CD4-positive, CD25-positive, alpha-beta regulatory T cell (primary cell): ENCODE measurements around the gene UNC13A. TPM values are rescaled to one million over a fixed set of nuclear protein-coding genes. Genes with fewer than 3 reads are reported as not detected.

Experiments used
- ATAC-seq, 2 donors: fragments of 150-1000 bp; cut with Tn5 transposase; one replicate each; pipeline ENCODE4 v1.10.0; 2021; ENCODE audit warnings: low read depth in 2 of 2, moderate number of reproducible peaks in 2 of 2, moderate library complexity in 1 of 2
- DNase-seq, 3 donors: peaks; one replicate each; pipeline versions ENCODE4 v3.0.0 to v3.0.0-alpha.2; 2012 to 2022; ENCODE audit warnings: mixed read lengths in 1 of 3
- H3K27ac ChIP-seq: one replicate; pipeline ENCODE4 v1.7.0; 2013; ENCODE audit warnings: mild to moderate bottlenecking, low read length; ENCODE audit not compliant: insufficient read depth, poor library complexity, severe bottlenecking
- H3K27me3 ChIP-seq: one replicate; pipeline ENCODE4 v1.7.0; 2013; ENCODE audit warnings: low read length; ENCODE audit not compliant: control insufficient read depth, insufficient read depth
- H3K36me3 ChIP-seq: one replicate; pipeline ENCODE4 v1.7.0; 2013; ENCODE audit warnings: mild to moderate bottlenecking, low read length, moderate library complexity; ENCODE audit not compliant: control insufficient read depth, insufficient read depth
- H3K4me1 ChIP-seq: 2 replicates; pipeline ENCODE4 v1.7.0; 2013; ENCODE audit warnings: mild to moderate bottlenecking, low read length; ENCODE audit not compliant: insufficient read depth, control insufficient read depth, poor library complexity, severe bottlenecking
- H3K4me3 ChIP-seq: one replicate; pipeline ENCODE4 v1.7.0; 2013; ENCODE audit warnings: low read depth, mild to moderate bottlenecking, low read length, moderate library complexity
- H3K9me3 ChIP-seq, 2 experiments: 1 replicate in 1 of 2; 2 replicates in 1 of 2; pipeline ENCODE4 v1.7.0; 2013; ENCODE audit warnings: low read length in 2 of 2, mild to moderate bottlenecking in 1 of 2, moderate library complexity in 1 of 2; ENCODE audit not compliant: control insufficient read depth in 2 of 2
- H3K27ac Mint-ChIP-seq, 3 donors: one replicate each; pipeline ENCODE4 v1.8.0; 2020 to 2022; ENCODE audit warnings: mild to moderate bottlenecking in 3 of 3, mixed read lengths in 3 of 3, moderate library complexity in 2 of 3
- H3K27me3 Mint-ChIP-seq: one replicate; pipeline ENCODE4 v1.8.0; 2022; ENCODE audit warnings: mild to moderate bottlenecking, mixed read lengths
- H3K36me3 Mint-ChIP-seq: one replicate; pipeline ENCODE4 v1.8.0; 2020; ENCODE audit warnings: mixed read lengths
- H3K4me1 Mint-ChIP-seq, 4 donors: one replicate each; pipeline ENCODE4 v1.8.0; 2020 to 2022; ENCODE audit warnings: mixed read lengths in 4 of 4, mild to moderate bottlenecking in 1 of 4
- H3K4me3 Mint-ChIP-seq, 4 donors: one replicate each; pipeline ENCODE4 v1.8.0; 2020 to 2022; ENCODE audit warnings: mild to moderate bottlenecking in 4 of 4, mixed read lengths in 4 of 4, moderate library complexity in 3 of 4
- H3K9me3 Mint-ChIP-seq, 7 donors: one replicate each; pipeline ENCODE4 v1.8.0; 2020 to 2022; ENCODE audit warnings: mixed read lengths in 7 of 7, mild to moderate bottlenecking in 3 of 7, moderate library complexity in 2 of 7
- polyA plus RNA-seq, 4 donors: library from polyadenylated mRNA; unstranded; fragments of 300-500 nt; fragmentation: Illumina TruSeq; gene quantifications; one replicate each; pipeline ENCODE4 v1.2.3, GENCODE V29; 2021
- total RNA-seq: library from RNA; stranded (reverse); gene quantifications from one replicate; pipeline ENCODE4 v1.2.3, GENCODE V29; 2022

Gene UNC13A
- total and polyA plus RNA-seq, 5 donors from 2014 or later: not detected

DNA sequence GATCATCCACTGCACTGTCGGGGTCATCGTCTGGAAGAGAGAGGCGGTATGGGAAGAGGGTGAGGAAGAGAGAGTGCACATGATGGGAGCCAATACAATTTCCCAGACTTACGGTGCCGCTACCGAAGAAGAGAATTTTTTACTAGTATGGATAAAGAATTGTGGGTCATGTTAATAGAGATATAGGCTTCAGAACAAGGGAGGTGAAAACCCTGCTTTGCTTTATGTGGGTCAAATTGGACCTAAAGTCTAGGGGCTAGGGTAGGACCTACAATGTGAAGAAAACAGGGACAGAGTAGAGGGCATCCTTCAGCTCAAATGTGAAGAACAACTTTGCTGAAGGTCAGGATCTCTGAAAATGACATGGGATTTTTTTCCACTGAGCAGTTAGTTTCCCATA, 29.9 kb downstream of the UNC13A start:
- no peaks in the 10 kb centered on the region for H3K36me3 Mint-ChIP-seq
- DNase-seq (no peak), ATAC-seq (no peak)
- Histone ChIP-seq H3K4me1 (no peaks in the 10 kb centered on the region), H3K4me3 (no peak overlapping the region), H3K27ac (no peak overlapping the region), H3K36me3 (no peaks in the 10 kb centered on the region), H3K9me3 (no peaks in the 10 kb centered on the region), H3K27me3 (no peaks in the 10 kb centered on the region)
- no peak overlapping the region for H3K4me3 Mint-ChIP-seq
- no peaks in the 10 kb centered on the region for H3K4me1 Mint-ChIP-seq
- H3K27ac Mint-ChIP-seq: no peak overlapping the region
- H3K9me3 Mint-ChIP-seq: peaks cover 0 to 2% (median 0%) of the 10 kb centered on the region in 7 donors
- peaks cover 8% of the 10 kb centered on the region for H3K27me3 Mint-ChIP-seq

DNA sequence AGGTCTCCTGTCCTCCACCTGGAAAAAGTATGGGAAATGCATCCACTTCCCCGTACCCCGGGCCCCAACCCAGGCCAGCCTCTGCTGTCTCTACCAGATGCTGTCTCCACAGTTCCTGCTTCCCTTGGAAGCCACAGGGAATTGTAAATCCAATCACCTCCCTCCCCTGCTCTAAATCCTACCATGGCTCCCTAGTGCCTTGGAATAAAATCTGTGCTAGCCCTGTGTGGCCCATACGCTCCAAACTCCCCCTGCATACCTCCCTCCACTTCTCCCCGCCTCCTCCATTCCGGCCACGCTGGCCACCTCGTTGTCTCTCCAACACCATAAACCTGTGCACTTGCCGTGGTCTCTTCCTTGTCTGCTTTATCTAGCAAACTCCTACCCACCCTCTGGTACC, 31.2 kb downstream of the UNC13A start:
- Mint-ChIP-seq H3K27ac (no peak overlapping the region), H3K27me3 (peaks cover 8% of the 10 kb centered on the region), H3K9me3 (no peaks in the 10 kb centered on the region), H3K4me1 (no peaks in the 10 kb centered on the region), H3K4me3 (no peak overlapping the region), H3K36me3 (no peaks in the 10 kb centered on the region)
- Histone ChIP-seq H3K4me3 (no peak overlapping the region), H3K36me3 (no peaks in the 10 kb centered on the region), H3K9me3 (no peaks in the 10 kb centered on the region), H3K27ac (no peak overlapping the region), H3K27me3 (no peaks in the 10 kb centered on the region), H3K4me1 (no peaks in the 10 kb centered on the region)
- DNase-seq (no peak), ATAC-seq (no peak)

DNA sequence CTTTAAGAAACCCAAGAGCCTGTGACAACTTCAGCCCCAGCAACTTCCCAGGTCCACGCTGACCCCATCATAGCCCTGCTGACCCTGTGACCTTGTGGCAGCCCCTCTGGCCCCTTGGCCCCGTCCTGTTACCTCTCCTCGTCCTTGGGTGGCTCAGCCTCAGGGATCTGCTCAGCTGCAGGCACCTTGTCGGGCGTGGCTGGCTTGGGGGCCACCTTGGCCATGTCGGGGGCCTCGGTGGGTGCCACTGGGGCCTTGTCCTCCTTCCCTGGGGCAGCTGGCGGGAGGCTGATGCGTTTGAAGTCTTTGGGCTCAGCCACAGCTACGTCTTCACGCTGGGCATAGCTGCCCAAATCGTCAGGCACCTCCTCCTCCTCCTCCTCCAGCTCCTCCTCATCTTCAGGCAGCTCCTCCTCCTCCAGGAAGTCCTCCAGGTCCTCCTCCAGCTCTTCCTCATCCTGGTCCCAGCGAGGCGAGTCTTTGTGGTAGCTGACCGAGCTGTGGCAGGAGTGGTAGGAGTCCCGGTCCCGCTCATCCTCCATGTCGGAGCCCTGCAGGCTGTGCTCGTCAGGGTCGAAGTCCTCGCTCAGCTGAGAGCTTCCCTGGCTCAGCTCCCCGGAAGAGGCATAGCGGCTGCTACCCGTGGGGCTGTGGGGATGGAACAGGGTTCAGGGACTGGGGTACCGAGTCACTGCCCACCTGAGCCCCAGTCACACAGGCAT, 32.2 kb downstream of the UNC13A start:
- no peak for ATAC-seq

DNA sequence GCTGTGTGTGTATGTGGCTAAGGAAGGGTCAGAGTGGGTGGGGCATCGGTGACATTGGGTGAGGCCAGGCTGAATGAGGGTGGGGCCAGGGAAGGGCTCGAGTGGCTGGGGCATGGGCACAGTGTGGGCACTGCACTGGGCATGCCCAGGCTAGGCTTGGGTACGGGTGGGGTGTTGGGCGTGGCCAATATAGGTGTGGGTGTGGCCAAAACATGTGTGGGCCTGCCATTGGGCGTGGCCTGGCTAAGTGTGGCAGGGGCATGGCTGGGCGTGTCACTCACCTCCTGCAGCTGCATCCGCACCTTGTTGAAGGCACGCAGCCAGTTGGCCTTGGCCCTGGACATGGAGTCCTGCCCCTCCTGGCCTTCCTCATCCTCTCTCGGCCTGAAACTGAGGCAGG, 33.2 kb downstream of the UNC13A start:
- DNase-seq (peak in 1 of 3 donors; percentile 13), ATAC-seq (no peak)
- H3K27ac ChIP-seq: no peak overlapping the region
- Mint-ChIP-seq H3K4me3 (no peak overlapping the region), H3K9me3 (peaks cover 0 to 1% (median 0%) of the 10 kb centered on the region in 7 donors), H3K4me1 (no peaks in the 10 kb centered on the region), H3K27ac (no peak overlapping the region), H3K27me3 (no peaks in the 10 kb centered on the region), H3K36me3 (no peaks in the 10 kb centered on the region)
- no peak overlapping the region for H3K4me3 ChIP-seq
- H3K9me3 ChIP-seq: no peaks in the 10 kb centered on the region
- no peaks in the 10 kb centered on the region for H3K27me3 ChIP-seq
- no peaks in the 10 kb centered on the region for H3K36me3 ChIP-seq
- no peaks in the 10 kb centered on the region for H3K4me1 ChIP-seq

More for the DNA sequence above, 32.2 kb downstream of the UNC13A start:
- Mint-ChIP-seq H3K4me1 (no peaks in the 10 kb centered on the region), H3K9me3 (no peaks in the 10 kb centered on the region), H3K4me3 (no peak overlapping the region), H3K36me3 (no peaks in the 10 kb centered on the region), H3K27ac (no peak overlapping the region), H3K27me3 (peaks cover 5% of the 10 kb centered on the region)
- no peaks in the 10 kb centered on the region for H3K27me3 ChIP-seq
- no peak overlapping the region for H3K4me3 ChIP-seq
- no peaks in the 10 kb centered on the region for H3K4me1 ChIP-seq
- no peak for DNase-seq
- H3K27ac ChIP-seq: no peak overlapping the region
- H3K36me3 ChIP-seq: no peaks in the 10 kb centered on the region
- no peaks in the 10 kb centered on the region for H3K9me3 ChIP-seq

- H3K36me3 Mint-ChIP-seq: no peaks in the 10 kb centered on the region
- no peak overlapping the region for H3K27ac ChIP-seq
- no peaks in the 10 kb centered on the region for H3K27me3 ChIP-seq
- H3K4me3 ChIP-seq: no peak overlapping the region
- peaks cover 5% of the 10 kb centered on the region for H3K27me3 Mint-ChIP-seq
- no peaks in the 10 kb centered on the region for H3K4me1 ChIP-seq
- peak overlapping the region in 1 of 3 donors; percentile 32 for H3K27ac Mint-ChIP-seq
- H3K4me1 Mint-ChIP-seq: no peaks in the 10 kb centered on the region
- H3K9me3 ChIP-seq: no peaks in the 10 kb centered on the region
- H3K9me3 Mint-ChIP-seq: peaks cover 0 to 1% (median 0%) of the 10 kb centered on the region in 7 donors
- no peak overlapping the region for H3K4me3 Mint-ChIP-seq
- no peak for ATAC-seq
- DNase-seq: no peak
- H3K36me3 ChIP-seq: no peaks in the 10 kb centered on the region
These were observed 35.5 kb downstream of the UNC13A start for GRCh38 chr19:17652627-17653026.

DNA sequence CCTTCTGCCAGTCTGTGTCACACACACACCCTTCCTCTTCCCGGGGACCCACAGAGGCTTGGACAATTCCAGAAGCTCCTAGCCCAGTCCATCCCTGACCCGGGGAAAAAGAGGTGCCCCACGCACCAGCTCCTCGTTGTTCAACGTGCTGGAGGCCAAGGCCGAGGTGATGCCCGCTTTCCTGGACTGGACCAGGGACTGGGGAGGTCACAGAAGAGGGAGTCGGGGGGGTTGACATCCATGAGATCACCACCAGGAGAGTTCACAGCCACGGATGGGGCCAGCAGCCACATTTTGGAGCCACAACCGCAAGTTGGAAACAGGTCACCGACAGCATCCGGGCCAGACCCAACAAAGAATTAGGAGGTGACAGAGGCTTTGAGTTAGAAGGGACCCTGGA, 39.4 kb downstream of the UNC13A start:
- Mint-ChIP-seq H3K9me3 (peaks cover 0 to 1% (median 0%) of the 10 kb centered on the region in 7 donors), H3K4me1 (no peaks in the 10 kb centered on the region), H3K36me3 (no peaks in the 10 kb centered on the region), H3K27me3 (peaks cover 5% of the 10 kb centered on the region), H3K27ac (no peak overlapping the region), H3K4me3 (no peak overlapping the region)
- no peak overlapping the region for H3K4me3 ChIP-seq
- H3K27me3 ChIP-seq: no peaks in the 10 kb centered on the region
- H3K27ac ChIP-seq: no peak overlapping the region
- no peaks in the 10 kb centered on the region for H3K9me3 ChIP-seq
- no peaks in the 10 kb centered on the region for H3K36me3 ChIP-seq
- DNase-seq (no peak), ATAC-seq (no peak)
- H3K4me1 ChIP-seq: no peaks in the 10 kb centered on the region

DNA sequence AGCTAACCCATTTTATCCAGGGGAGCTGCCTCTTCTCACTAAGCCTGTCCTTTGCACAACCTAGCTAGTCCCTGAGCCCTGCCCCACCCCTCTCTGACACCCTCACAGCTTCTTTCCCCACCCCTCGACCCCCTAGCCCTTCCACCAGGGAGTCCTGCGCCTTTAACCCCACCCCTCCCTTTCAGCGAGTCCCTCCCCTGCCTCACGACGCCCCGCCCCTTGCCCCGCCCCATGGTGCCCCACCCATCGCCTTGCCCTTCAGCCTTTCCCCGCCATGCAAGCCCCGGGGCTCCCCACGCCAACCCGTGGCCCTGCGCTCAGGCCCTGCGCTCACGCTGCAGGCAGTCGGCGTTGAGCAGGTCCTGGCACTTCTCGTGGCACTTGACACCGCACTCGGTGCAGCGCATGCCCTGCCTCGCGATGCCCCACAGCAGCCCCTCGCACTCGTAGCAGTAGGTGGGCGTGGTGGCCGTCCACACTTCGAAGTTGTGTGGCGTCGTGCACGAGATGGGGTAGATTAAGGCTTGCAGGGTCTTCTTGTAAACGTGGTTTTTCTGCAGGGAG, 40.0 kb downstream of the UNC13A start:
- H3K27ac Mint-ChIP-seq: no peak overlapping the region
- Histone ChIP-seq H3K36me3 (no peaks in the 10 kb centered on the region), H3K4me1 (no peaks in the 10 kb centered on the region), H3K27me3 (no peaks in the 10 kb centered on the region), H3K4me3 (no peak overlapping the region), H3K9me3 (no peaks in the 10 kb centered on the region), H3K27ac (no peak overlapping the region)
- no peak for DNase-seq
- H3K27me3 Mint-ChIP-seq: peaks cover 5% of the 10 kb centered on the region
- peaks cover 0 to 1% (median 0%) of the 10 kb centered on the region in 7 donors for H3K9me3 Mint-ChIP-seq
- no peaks in the 10 kb centered on the region for H3K4me1 Mint-ChIP-seq
- no peaks in the 10 kb centered on the region for H3K36me3 Mint-ChIP-seq
- ATAC-seq: no peak
- no peak overlapping the region for H3K4me3 Mint-ChIP-seq
